ENCODE data around the gene NOL12. TPM values are rescaled to one million over a fixed set of nuclear protein-coding genes. Genes with fewer than 3 reads are reported as not detected.
"Not testable (repeated sequence)": the region's sequence is repeated elsewhere in the genome, so short reads cannot be mapped to it uniquely, and the experiment has no call there.

The NOL12 gene
- polyA plus RNA-seq, 1 of the 3 experiments (the other 2 are of a cell fraction) = 52.2 TPM

DNA sequence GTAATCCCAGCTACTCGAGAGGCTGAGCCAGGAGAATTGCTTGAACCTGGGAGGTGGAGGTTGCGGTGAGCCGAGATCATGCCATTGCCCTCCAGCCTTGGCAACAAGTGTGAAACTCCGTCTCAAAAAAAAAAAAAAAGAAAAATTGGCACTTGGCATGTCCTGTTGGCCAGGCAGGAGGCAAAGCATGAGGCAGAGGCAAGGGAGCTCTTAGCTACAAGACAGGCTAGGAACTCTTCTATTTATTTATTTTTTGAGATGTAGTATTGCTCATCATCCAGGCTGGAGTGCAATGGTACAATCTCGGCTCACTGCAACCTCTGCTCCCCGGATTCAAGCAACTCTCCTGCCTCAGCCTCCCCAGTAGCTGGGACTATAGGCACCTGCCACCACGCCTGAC, 8.0 kb downstream of the NOL12 start:
- Histone ChIP-seq H3K4me1 (ENCODE audit: control insufficient read depth in 1 of 2, insufficient read depth in 2 of 2, low read depth in 1 of 2, low read length in 1 of 2) (peaks cover 6 to 11% of the 10 kb centered on the region in 2 experiments; a peak in 2 of 4 replicates), H3K79me2 (ENCODE audit: insufficient read depth) (peaks cover 13% of the 10 kb centered on the region), H3K36me3 (replicated peaks in 1 of 2; ENCODE audit: control insufficient read depth in 1 of 2, insufficient read depth in 2 of 2, low read length in 1 of 2) (peaks cover 7 to 32% of the 10 kb centered on the region in 2 experiments), H3F3A (replicated peaks; ENCODE audit: insufficient read depth) (peaks cover 21% of the 10 kb centered on the region)
- H3K4me3 ChIP-seq (ENCODE audit: low read depth in 2 of 2, low read length in 1 of 2); H3K9me3 ChIP-seq; DNase-seq; POLR2A ChIA-PET; H4K20me1 ChIP-seq (ENCODE audit: insufficient read depth); H3K4me2 ChIP-seq; H3K9ac ChIP-seq; H3K9me2 ChIP-seq; H3K27ac ChIP-seq (ENCODE audit: low read depth in 2 of 2, low read length in 1 of 2); H2AFZ ChIP-seq (ENCODE audit: low read depth); H3K27me3 ChIP-seq (ENCODE audit: insufficient read depth): not testable (repeated sequence)
- over 99% methylated on average over 7 of the region's 7 CpGs for WGBS (ENCODE audit: low lambda C conversion rate)
- CTCF ChIA-PET = interaction anchor here (6.0 to 6.2 kb wide), 2 partner anchors 11 to 51 kb away, joined by 55 to 65 read pairs; partner anchors contain the start of gene NOL12

DNA sequence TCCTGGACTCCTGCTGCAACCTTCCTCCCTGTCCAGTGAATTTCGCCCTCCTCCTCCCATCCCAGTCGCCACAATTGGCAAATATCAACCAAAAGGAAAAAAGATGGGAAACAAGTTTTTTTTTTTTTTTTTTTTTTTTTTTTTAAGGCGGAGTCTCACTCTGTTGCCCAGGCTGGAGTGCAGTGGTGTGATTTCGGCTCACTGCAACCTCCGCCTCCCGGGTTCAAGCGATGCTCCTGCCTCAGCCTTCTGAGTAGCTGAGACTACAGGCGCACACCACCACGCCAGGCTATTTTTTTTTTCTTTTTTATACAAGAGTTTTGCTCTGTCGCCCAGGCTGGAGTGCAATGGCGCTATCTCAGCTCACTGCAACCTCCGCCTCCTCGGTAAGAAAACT, 10.1 kb downstream of the NOL12 start:
- 0 out of 2 replicates have a peak overlapping the region, but pooled peaks have one; percentile 11 for H3K9ac ChIP-seq
- peak overlapping the region; percentile 57 to 82 for H3K4me3 ChIP-seq (ENCODE audit: low read depth in 2 of 2, low read length in 1 of 2)
- H2AFZ ChIP-seq (ENCODE audit: low read depth); H3K9me3 ChIP-seq; H4K20me1 ChIP-seq (ENCODE audit: insufficient read depth); H3K27me3 ChIP-seq (ENCODE audit: insufficient read depth); H3K9me2 ChIP-seq; DNase-seq: not testable (repeated sequence)
- peak overlapping the region; percentile 89 for H3K4me2 ChIP-seq
- H3F3A ChIP-seq (replicated peaks; ENCODE audit: insufficient read depth) = peaks cover 21% of the 10 kb centered on the region
- ChIA-PET POLR2A (interaction anchor here (1.1 to 1.6 kb wide), 2 partner anchors 15 to 35 kb away, joined by 3 to 4 read pairs; no protein-coding TSS in a partner anchor), CTCF (interaction anchor here (0.6 to 6.2 kb wide), 15 partner anchors 7 to 96 kb away, joined by 3 to 65 read pairs (median 4); partner anchors contain the start of genes NOL12 and PDXP)
- H3K4me1 ChIP-seq (ENCODE audit: control insufficient read depth in 1 of 2, insufficient read depth in 2 of 2, low read depth in 1 of 2, low read length in 1 of 2) = peaks cover 6 to 11% of the 10 kb centered on the region in 2 experiments; a peak in 2 of 4 replicates
- peaks cover 17% of the 10 kb centered on the region for H3K79me2 ChIP-seq (ENCODE audit: insufficient read depth)
- H3K27ac ChIP-seq (ENCODE audit: low read depth in 2 of 2, low read length in 1 of 2) = peak overlapping the region; percentile 51 to 68
- 47% methylated on average over 13 of the region's 13 CpGs for WGBS (ENCODE audit: low lambda C conversion rate)
- peaks cover 13 to 22% of the 10 kb centered on the region in 2 experiments for H3K36me3 ChIP-seq (replicated peaks in 1 of 2; ENCODE audit: control insufficient read depth in 1 of 2, insufficient read depth in 2 of 2, low read length in 1 of 2)

DNA sequence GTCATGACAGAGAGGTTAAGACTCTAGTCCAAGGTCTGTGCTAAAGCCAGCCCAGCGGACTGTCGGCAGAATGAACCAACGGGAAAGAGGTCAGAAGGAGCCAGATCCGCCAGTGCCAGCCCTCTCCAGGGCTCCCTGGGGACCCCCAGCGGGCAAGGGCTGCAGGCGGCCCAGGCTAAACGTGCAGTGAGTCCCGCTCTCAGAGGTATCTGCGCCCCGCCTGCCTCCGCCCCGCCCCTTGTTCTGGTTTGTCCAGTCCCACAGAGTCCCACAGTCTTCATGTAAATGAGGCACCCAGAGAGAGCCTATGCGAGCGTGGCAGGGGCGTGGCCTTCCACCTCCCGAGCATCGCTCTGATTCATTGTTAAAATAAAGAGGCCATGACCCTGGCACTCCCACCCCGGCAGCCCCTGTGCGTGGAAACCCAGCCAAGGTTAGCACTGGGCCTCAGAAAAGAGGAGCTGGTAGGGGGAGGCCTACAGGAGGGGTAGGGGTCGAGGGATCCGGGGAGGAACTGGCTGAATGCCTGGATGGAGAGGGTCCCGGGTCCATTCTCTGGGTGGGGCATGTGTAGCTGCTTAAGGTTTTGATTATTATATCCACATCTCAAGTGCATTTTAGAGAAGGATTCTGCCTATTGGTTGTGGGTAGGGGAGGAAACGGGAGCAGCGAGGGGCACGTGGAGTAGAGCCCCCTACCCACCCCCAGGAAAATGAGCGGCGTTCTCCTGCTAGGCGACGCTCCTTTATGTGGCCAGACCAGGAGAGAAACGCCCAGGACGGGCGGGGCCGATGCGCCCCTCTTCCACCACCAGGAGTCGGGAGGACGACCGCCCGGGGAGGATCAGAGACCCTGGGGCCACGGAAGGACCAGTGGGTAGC, 10.8 kb downstream of the NOL12 start, which contains the start of gene TRIOBP:
TRIOBP (plus strand) TSS at position 392 of the 881 bp plus-strand sequence. CDS start 4,318 bp downstream, outside the sequence.
- peak within 1 kb of the TSS; percentile 84 for H3K9ac ChIP-seq
- peak within 1 kb of the TSS; percentile 57 to 80 for H3K27ac ChIP-seq (ENCODE audit: low read depth in 2 of 2, low read length in 1 of 2)
- peak within 1 kb of the TSS; percentile 86 for H2AFZ ChIP-seq (ENCODE audit: low read depth)
- H3K9me3 ChIP-seq = no peaks in the 10 kb centered on the region
- H4K20me1 ChIP-seq (ENCODE audit: insufficient read depth) = no peaks in the 10 kb centered on the region
- no peaks in the 10 kb centered on the region for H3K27me3 ChIP-seq (ENCODE audit: insufficient read depth)
- peaks cover 10 to 15% of the 10 kb centered on the region in 2 experiments for H3K36me3 ChIP-seq (replicated peaks in 1 of 2; ENCODE audit: control insufficient read depth in 1 of 2, insufficient read depth in 2 of 2, low read length in 1 of 2)
- H3K4me1 ChIP-seq (ENCODE audit: control insufficient read depth in 1 of 2, insufficient read depth in 2 of 2, low read depth in 1 of 2, low read length in 1 of 2) = peaks cover 6 to 11% of the 10 kb centered on the region in 2 experiments; a peak in 2 of 4 replicates
- ChIA-PET POLR2A (interaction anchor here (0.8 to 1.6 kb wide), 3 partner anchors 11 to 35 kb away, joined by 3 to 4 read pairs (median 4); partner anchors contain the start of gene NOL12), CTCF (interaction anchor here (0.6 to 6.2 kb wide), 28 partner anchors 8 to 154 kb away, joined by 3 to 65 read pairs (median 4); partner anchors contain the start of genes NOL12 and PDXP)
- WGBS (ENCODE audit: low lambda C conversion rate) = 2% methylated on average over 18 of the region's 39 CpGs
- peak within 1 kb of the TSS; percentile 57 to 82 for H3K4me3 ChIP-seq (ENCODE audit: low read depth in 2 of 2, low read length in 1 of 2)
- peaks cover 17% of the 10 kb centered on the region for H3K79me2 ChIP-seq (ENCODE audit: insufficient read depth)
- H3K4me2 ChIP-seq = peak within 1 kb of the TSS; percentile 89
- H3K9me2 ChIP-seq = no peaks in the 10 kb centered on the region
- peaks cover 21% of the 10 kb centered on the region for H3F3A ChIP-seq (replicated peaks; ENCODE audit: insufficient read depth)
- DNase-seq = peak; percentile 95
- TF ChIP-seq RAD21 (IDR thresholded peaks at IDR 0.05; ENCODE audit: low read length) (peak; percentile 64), FOXJ3 (CRISPR knock-in tag; IDR thresholded peaks at IDR 0.05) (no peak), EZH2phosphoT487 (IDR thresholded peaks at IDR 0.05; ENCODE audit: borderline replicate concordance, low read depth) (no peak), ELF1 (IDR thresholded peaks at IDR 0.05) (no peak), YY1 (IDR thresholded peaks at IDR 0.05; ENCODE audit: low read depth) (no peak), SIN3A (IDR thresholded peaks at IDR 0.05; ENCODE audit: borderline replicate concordance, low read depth, low read length) (peak; percentile 38; the same call in 1 of the 2 replicates), JUND (IDR thresholded peaks at IDR 0.05) (no peak), POLR2AphosphoS5 (IDR thresholded peaks at IDR 0.05; ENCODE audit: low read depth, low read length) (peak; percentile 60; the same call in 1 of the 2 replicates), GABPA (IDR thresholded peaks at IDR 0.05; ENCODE audit: low read depth) (no peak)
- TF ChIP-seq, protein P1, sequence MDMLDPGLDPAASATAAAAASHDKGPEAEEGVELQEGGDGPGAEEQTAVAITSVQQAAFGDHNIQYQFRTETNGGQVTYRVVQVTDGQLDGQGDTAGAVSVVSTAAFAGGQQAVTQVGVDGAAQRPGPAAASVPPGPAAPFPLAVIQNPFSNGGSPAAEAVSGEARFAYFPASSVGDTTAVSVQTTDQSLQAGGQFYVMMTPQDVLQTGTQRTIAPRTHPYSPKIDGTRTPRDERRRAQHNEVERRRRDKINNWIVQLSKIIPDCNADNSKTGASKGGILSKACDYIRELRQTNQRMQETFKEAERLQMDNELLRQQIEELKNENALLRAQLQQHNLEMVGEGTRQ (IDR thresholded peaks at IDR 0.05; ENCODE audit: borderline replicate concordance, low read depth, low read length) = no peak
- TF ChIP-seq, protein P2, sequence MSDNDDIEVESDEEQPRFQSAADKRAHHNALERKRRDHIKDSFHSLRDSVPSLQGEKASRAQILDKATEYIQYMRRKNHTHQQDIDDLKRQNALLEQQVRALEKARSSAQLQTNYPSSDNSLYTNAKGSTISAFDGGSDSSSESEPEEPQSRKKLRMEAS (IDR thresholded peaks at IDR 0.05; ENCODE audit: low read depth) = no peak; the same call in 1 of the 2 replicates
- TF ChIP-seq, protein P3, sequence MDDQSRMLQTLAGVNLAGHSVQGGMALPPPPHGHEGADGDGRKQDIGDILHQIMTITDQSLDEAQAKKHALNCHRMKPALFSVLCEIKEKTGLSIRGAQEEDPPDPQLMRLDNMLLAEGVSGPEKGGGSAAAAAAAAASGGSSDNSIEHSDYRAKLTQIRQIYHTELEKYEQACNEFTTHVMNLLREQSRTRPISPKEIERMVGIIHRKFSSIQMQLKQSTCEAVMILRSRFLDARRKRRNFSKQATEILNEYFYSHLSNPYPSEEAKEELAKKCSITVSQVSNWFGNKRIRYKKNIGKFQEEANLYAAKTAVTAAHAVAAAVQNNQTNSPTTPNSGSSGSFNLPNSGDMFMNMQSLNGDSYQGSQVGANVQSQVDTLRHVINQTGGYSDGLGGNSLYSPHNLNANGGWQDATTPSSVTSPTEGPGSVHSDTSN (IDR thresholded peaks at IDR 0.05) = 0 out of 2 replicates have a peak, but pooled peaks have one; percentile 16
- TF ChIP-seq, protein P4, sequence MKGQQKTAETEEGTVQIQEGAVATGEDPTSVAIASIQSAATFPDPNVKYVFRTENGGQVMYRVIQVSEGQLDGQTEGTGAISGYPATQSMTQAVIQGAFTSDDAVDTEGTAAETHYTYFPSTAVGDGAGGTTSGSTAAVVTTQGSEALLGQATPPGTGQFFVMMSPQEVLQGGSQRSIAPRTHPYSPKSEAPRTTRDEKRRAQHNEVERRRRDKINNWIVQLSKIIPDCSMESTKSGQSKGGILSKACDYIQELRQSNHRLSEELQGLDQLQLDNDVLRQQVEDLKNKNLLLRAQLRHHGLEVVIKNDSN (IDR thresholded peaks at IDR 0.05; ENCODE audit: borderline replicate concordance, low read depth) = no peak
- TF ChIP-seq, protein P5, sequence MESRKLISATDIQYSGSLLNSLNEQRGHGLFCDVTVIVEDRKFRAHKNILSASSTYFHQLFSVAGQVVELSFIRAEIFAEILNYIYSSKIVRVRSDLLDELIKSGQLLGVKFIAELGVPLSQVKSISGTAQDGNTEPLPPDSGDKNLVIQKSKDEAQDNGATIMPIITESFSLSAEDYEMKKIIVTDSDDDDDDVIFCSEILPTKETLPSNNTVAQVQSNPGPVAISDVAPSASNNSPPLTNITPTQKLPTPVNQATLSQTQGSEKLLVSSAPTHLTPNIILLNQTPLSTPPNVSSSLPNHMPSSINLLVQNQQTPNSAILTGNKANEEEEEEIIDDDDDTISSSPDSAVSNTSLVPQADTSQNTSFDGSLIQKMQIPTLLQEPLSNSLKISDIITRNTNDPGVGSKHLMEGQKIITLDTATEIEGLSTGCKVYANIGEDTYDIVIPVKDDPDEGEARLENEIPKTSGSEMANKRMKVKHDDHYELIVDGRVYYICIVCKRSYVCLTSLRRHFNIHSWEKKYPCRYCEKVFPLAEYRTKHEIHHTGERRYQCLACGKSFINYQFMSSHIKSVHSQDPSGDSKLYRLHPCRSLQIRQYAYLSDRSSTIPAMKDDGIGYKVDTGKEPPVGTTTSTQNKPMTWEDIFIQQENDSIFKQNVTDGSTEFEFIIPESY (IDR thresholded peaks at IDR 0.05; ENCODE audit: borderline replicate concordance, low read depth) = no peak

Measured in SK-N-SH (cell line).